Stimulated activated CD4-positive, alpha-beta T cell treated with anti-CD3 and anti-CD28 coated beads, Interleukin-12 subunit alpha, Interleukin-12 subunit beta, amount 100 ng/mL, for 24 hours (primary cell): Measurements from ENCODE around the gene FGR.

Experiments used
- DNase-seq, 2 experiments: peaks; one replicate each; pipeline ENCODE4 v3.0.0-alpha.2; 2020; ENCODE audit warnings: low read depth in 2 of 2

The FGR gene

DNA sequence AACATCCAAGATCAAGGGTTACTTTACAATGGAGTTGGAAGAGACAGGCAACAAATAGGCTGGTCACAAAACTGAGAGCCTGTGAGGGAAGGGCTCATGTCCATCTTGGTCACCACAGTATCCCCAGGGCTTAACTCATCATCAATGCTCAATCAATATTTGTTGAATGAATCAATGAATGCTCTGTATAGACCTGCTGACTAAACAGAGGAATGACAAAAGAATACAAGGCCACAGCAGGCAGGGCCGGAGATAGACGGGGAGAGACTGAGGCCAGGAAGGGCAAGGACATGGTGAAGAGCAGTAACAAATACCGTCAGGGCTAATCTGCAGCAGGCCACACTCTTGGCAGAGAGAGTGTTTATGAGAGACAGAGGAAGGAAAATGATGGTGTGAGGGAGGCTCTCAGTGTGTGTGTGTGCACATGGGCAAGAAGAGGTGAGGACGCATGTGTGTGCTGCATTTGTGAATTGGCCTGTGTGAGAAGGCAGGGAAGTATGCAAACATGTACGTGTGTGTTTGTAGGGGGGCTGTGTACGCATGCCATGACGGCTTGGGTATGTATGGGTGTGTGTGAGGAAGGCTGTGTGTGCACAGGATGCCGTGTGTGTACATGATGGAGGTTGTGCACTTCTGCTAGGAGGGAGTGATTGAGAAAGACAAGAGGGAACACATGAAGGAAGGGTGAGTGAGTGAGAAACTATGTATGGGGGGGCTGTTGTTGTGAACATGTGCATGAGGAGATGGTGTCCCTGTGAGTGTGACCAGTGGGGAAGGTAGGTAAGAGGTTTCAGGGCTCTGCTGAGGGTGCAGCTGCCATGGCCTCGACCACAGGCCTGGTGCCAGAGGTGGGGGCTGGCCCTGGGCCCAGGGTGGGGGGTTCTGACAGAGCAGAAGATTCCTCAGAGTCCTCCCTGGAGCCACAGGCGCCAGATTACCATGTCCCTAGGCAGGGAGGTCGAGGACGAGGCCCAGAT lies 46.4 kb downstream of the FGR start:
- DNase-seq: no peak

DNA sequence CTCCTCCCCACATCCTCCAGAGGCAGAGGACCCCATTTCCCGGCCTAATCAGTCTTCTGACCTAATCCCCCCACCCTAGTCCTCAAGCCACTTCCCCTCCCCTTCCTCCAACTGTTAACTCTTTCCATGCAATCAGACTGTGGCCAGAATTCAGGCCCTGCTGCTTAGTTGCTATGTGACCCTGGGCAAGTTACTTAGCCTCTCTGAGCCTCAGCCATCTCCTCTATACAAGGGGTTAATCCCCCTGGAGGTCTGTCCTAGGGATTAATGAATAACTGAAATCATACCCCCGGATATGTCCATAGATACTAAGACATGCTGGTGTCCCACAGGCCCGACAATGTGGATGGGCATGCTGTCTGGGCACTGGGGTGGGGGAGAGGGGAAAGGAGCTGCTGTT lies 49.3 kb downstream of the FGR start:
- DNase-seq: no peak

DNA sequence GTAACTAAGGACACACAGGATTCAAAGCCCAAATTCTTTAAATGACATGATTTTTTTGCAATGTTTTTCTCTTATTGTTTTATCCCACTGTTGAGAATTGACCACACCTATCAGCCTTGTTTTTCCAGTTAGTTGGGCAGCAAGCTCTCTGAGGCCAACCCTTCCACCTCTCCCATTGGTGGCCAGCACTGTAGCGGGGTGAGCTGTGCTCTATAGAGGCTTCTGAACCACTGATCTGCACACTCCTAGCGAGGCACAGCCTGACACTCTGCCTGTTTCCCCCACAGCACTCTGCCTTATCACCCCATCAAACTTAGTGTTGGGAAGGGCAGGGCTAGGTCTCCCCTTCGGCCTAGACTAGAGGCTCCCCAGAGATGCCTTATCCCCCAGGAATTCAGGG lies 50.5 kb downstream of the FGR start:
- no peak for DNase-seq

DNA sequence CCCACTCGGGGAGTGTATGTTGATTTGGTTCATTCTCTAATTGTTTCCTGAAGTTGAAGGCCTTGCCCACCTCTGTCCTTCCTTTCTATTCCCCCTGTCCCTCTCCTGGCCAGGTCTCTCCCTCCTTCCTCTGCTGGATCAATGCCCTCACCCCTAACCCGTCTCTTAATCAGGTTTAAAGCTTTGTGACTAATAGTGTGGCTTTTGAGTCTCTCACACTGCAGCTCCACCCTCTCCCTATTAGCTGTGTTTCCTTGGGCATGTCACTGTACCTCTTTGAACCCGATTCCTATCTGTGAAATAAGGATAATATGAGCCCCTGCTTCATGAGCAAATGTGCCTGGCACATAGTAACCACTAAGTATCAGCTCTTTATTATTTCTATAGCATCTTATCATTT lies 51.5 kb downstream of the FGR start:
- no peak for DNase-seq

DNA sequence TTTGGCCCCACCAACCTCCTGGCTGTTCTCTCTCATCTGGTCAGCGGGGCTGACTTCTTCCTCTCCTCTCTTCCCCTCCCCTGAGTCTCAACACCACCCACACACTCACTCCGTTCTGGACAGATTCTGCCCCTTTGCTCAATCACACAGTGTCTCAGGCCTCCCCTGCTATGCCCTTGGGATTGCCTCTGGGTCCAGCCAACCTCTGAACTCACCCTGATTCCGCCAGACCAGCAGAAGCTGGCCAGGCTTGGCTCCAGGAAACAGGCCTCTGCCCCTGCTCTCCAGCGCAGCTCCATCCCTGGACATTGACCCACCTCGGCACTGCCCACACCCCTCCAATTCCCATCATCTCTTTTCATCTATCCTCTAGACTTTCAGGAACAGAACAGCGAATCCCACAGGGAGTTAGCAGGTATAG lies 53.2 kb downstream of the FGR start:
- no peak for DNase-seq

DNA sequence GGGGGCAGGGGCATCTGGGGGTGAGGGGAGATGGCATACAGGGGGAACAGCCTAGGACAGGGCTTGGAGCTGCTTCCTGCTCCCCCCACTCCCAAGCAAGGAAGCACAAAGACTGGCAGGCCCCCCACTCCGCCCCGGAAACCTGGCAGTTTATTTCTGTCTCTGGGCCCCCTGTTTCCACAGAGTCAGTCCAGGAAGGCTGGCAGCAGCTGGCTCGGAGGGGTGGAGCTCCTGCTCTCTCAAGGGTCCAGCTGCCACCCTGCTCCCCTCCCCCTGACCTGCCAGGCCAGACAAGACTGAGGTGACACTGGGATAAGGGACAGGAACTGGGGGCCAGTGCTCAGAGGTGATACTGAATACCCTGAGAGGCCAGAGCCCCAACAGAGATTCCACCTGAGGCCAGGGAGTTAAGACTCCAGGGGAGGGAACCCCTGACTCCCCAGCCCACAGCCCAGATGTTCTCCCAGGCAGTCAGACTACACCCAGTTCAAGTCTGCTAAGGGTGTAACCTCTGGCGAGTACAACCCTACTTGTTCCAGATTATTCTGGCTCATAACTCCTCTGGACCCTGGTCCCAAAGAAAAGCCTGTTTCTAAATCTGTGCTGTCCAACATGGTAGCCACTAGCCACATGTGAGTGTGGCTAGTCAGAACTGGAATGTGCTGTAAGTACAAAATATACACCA lies 57.3 kb downstream of the FGR start:
- DNase-seq: no peak

DNA sequence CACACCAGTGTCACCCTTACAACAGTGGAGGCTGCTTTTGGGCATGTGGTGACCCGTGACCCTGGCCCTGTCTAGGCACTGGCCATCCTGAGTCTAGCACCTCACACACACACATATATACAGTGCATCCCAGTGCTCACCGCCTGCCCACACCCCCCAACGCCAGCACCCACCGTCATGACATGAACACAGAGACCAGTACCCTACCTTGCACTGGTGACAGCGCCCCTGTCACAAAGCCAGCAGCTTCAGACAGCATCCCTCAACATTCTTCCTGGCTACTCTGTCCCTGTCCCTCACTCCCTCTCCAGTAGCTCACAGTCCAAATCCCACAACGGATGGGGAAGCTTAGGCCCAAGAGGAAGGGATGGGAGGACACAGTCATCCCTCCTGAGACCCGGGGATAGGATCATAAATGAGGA lies 58.2 kb downstream of the FGR start:
- no peak for DNase-seq

DNA sequence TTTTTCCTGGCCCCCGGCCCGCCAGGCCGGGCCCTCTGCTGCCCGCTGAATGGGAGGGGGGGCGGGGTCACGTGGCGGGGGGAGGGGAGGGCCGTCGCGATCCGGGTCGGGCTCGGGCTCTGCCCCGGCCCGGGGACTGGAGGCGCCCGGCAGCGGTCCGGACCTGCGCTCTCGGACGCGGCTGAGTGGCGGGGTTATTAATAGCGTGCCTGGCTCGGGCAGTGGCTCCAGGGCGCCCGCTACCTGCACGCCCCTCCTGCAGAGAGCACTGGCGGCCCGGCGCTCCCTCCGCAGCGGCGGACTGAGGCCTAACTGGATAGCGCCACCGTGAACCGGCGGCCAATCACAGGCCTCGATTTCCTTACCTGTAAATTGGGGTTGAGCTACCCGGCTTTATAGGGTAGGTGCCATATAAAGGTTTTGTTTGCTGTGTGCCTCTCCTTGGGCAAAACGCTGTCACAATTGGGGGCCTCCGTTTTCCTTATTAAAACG lies 59.1 kb downstream of the FGR start:
- DNase-seq: no peak

DNA sequence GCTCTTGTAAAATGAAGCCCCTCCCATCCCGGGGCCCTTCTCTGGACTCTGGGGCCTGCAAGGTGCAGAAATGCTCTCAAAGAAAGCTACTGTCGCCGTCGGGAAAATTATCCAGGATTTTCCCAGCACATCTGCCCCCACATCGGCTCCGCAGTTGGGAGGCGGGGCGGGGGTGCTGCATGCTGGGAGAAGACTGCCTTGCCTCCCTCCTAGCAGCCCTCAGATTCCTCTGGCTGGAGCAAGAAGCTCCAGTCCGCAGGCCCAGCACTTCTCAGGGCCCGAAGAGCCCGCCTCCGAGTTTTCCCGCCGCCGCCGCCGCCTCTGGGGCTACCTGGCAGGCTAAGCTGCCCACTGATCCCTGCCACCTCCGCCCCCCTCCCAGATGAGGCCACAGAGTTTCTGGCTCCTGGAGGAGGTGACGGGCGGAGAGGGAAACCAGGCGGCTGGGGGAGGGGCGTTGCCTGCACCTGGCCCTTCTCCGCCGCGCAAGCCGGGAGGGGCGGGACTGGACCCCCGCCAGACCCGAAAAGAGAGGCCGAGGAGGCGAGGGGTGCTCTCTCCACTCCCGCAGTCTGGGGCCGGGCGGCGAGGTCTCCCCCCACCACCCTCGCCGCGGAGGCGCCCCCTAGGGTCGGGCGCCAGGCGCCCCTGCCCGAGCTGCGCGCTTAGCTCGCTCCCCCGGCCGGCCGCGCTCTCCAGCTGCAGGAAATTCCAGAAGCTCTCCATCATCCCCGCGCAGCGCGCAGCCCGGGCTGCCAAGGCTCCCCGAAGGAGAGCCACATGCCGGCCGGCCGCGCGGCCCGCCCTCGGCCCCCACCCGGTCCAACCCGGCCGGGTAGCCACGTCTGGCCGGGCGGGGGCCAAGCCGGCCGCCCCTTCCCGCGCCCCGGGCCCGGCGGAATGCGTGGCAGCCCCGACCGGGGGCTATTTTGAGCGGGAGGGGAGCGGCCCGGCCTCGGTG lies 59.8 kb downstream of the FGR start:
- DNase-seq: no peak

DNA sequence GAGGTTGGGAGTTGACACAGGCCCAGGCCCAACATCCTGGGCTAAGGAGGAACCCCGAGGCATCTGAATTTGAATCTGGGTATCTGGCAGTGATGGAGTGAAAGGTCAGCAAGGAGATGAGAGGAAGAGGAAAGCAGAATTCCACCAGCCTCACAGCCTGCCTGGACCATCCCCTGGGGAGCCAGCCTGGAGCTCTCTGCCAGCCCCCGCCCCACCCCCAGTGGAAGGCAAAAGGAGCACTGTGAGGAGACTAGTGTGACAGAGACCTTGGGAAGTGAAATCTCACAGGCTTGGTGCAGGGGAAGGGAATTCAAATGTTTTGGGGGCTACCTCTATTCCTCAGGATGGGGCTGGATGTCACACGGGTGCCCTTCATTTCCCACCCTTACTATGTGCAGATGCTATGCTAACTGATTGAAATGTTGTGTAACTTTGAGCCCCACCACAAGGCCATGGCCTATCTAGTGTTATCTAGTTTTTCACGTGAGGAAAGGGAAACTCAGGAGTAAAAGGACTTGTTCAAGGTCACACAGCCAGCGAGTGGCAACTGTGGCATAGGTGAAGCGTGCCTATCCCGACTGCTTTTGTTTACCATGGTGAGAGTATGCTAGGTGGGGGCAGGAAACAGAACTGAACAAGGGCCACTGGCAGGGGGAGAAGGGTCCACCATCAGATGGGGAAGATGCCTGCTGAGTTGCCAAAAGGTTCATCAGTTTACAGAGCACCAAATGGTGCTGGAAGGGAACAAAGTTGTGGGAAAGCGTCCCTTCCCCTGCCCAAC lies 60.8 kb downstream of the FGR start:
- DNase-seq: no peak

DNA sequence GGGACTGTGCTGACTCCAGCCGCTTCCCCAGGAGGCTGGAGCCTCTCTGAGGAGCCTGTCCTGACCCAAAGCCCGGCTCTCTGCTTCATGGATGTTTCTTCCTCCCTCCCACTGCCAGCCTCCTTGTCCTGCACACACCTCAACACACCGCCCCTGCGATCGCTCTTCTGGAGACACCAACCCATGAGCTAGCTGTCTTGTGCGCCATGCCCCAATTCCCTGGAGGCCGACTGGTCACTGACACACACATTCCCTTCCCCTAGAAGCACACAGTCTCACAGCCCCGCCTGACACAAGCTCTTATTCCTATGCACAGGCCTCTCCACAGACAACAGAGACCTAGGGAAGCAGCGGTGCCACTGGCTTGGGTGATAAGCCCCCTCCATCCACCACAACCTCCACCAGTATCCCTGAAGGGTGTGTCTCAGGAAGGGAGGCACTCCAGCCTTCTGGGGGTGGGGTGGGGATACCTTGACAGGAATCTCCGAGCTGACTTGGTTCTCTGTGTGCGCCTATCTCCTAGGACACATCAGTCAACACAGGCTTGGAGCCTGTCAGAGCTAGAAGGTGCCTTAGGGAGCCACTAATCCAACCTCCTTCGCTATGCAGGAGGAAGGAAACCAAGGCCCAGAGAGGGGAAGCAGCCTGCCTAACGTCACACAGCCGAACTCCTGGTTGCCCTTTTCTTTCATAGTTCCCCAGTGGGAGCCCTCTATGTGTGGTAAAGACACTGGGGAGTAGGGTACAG lies 62.1 kb downstream of the FGR start:
- DNase-seq: no peak

DNA sequence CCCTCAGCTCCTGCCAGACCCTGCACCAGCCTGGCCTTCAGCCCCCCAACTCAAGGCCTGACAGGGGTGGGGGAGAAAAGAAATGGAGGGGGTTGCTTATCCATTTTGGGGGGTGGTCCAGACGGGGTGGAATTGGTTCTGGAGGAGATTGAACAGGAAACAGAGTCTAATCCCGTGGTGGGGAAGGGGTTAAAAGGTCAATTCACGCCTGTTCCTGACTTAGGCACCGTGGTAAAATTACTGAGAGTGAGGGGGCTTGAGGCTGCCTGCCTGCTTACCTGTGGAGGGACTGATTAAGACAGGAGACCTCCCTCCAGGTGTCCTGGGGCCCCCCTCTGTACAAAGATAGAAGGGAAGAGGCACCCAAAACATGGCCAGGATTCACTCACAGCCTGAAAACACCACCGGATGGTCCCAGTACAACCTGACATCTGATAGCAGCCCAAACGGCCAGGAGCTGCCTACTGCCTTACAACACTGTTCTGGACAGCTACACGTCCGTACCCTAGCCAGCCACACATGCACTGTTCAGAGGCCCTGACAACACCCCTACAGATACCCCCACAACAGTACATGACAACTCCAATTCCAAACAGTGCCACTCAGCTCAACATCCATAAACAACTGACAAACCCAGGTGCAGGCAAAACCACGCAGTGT lies 62.8 kb downstream of the FGR start:
- no peak for DNase-seq

DNA sequence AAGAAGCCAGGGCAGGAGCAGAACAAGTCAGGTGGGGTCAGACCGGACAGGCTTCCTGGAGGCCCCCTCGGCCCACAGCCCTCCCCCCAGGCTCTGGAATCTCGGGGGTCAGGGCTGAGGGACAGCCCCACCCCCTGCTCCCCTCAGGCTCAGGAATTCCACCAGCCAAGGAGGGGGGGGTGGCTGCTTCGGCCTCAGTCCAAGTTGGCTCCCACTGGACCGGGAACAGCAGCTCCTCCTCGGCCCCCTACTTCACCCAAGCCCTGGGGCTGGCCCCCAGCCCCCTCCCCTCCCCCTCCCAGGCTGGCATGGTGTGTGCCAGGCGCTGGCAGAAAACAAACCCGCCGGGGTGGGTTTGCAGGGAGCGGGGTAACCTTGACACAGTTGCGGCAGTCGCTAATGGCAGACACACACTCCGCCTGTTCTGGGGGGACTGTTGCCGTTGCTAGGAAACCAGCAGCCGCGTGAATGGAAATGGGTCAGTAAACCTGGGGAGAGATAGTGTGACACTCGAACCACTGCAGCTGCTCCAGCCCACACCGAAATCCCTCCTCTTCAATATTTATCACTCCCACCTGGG lies 63.5 kb downstream of the FGR start:
- DNase-seq: no peak

DNA sequence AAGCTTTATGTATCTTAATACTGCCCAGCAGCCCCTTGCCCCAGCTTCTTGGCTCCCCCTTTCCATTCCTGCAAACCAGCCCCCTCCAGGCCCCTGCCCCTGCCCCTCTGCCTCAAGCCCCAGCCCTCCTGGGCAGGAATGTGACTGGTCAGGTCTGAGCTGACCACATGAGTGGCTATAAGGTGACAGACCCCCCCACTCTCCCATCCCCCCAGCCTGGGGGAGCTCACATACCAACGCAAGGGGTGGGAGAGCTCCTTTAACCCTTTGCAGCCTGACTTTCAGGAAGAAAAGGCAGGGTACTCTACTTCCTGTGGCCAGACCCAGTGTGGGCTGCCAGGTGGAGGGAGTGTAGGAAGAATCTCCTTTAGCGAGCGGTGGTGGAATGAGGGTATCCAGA lies 64.2 kb downstream of the FGR start:
- DNase-seq: no peak

DNA sequence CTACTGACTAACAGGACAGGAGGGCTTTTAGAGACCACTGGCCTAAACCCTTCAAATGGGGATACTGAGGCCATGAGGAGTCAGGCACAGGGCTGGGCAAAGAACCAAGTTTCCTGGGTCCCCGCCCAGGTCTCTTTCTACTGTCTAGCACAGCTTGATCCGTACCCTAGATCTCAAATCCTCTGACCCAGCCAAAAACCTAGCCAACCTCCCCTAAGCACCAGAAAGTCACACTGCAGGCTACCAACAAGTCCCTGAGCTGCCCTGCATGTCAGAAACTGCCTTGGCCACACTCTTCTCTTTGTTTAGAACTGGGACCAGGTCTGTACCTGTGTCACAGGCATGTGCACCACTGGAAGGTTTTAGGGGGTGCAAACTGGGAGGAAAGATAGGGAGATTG lies 64.6 kb downstream of the FGR start:
- DNase-seq: no peak

DNA sequence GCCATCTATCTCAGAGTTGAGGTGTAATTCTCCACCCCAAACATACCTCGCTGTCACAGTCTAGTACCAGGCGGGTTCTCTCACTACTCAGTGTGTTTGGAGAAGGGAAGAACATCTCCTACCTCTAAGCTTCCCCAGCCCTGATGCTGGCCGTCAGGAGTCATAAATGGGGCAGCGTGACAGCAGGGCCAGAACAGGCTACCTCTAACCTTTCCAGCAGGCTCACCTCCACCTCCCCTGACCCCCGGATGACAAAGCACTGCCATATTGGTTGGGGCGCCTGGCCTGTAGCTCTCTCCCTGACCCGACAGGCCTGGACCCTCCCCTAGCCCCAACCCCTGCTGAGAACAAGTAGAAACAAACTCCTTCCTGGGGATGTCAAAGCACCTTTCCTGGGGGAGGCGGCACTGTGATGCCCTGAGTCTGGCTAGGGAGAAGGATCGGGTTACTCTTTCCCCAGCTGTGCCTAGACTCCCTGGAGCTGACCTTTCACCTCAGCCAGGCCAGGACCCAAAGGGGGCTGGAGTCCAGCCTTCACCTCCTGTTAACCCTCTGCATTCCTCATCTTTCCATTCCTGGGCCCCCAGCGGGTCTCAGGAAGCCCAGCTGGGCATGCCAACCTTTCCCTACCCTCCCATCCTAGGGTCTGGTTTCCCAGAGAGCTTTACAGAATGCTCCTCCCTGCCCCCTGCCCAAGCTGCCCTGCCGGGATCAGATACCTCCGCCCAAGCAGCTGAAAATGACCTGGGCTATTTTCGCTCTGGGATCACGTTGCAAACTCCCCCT lies 65.3 kb downstream of the FGR start:
- no peak for DNase-seq

DNA sequence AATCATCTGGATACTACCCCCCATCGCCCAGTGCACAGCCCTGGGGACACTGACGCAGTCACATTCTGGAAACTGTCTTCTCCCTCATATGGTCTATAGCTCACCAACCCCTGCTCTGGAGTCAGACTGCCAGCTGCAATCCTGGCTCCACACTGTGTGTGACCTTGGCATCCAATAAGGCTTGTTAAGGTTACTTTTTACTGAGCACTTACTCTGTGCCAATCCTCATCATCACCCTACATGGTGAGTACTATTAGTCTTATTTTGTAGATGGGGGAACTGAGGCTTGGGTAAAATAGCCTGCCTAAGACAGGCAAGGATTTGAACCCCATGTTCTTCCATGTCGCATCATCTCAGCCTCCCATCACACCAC lies 65.9 kb downstream of the FGR start:
- no peak for DNase-seq

DNA sequence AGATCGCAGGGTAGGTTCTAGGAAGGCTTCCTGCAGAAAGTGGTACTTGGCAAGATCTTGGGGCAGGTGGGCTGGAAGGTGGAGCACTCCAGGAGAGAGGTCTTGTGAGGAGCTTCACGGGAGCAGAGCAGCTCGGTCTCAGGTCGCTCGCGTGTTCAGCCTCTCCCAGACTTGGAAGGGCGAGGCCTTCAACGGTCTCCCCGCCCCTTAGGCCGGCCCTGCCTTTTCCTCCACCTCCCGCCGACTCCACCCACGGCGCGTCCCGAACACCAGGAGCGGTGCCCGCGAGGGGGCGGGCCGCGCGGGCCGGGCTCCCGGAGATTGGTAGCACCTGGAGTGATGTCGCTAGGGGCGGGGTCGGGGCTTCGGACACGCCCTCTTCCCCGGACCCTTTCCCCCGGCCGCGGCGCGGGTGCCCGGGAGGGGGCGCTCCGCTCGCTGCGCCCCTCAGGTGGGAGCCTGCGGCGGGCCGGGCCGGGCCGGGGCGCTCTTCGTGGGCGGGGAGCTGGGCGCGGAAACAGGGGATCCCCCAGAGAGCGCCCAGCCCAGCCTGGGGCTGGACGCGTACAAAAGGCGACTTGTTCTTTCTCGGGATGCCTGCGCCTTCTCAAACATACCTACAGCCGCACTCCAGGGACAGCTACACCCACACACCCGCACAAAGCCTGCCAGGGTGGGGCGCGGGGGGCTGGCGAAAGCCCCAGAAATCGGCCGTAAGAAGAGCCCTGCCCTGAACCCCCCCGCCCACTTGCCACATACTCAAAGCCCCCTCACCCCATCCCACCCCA lies 66.5 kb downstream of the FGR start:
- peak; percentile 84 to 95 for DNase-seq
